ENCODE data around the gene UBQLN4.

UBQLN4 gene

GRCh38 chr1:156053768-156054499 lies at the start of gene UBQLN4:
Gene UBQLN4, minus strand, starts transcription at chr1:156053798. Its CDS starts 97 bp downstream, at chr1:156053701.
- DNase-seq, result peak; percentile 97

- DNase-seq, result peak; percentile 39
These were observed 49.3 kb upstream of the UBQLN4 start for GRCh38 chr1:156102633-156103511.

DNA sequence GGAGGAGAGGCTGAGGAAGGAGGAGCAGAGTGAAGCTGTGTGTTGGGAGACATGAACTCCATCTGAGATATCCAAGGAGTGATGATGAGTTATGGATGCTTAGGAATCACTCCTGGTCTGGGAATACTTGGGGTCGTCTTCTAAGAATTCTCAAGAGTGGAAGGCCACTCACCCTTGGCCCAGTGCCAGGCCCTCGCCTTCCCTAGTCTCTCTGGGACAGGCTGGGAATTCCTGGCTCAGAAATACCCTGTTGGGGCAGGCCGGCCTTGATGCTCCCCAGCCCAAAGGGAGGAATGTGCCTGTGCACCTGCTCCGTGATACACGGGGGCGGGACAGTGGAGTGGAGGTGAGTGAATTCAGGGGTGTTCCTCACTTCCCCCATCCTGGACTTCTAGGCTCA lies 48.3 kb upstream of the UBQLN4 start:
- DNase-seq, result peak; percentile 24

DNA sequence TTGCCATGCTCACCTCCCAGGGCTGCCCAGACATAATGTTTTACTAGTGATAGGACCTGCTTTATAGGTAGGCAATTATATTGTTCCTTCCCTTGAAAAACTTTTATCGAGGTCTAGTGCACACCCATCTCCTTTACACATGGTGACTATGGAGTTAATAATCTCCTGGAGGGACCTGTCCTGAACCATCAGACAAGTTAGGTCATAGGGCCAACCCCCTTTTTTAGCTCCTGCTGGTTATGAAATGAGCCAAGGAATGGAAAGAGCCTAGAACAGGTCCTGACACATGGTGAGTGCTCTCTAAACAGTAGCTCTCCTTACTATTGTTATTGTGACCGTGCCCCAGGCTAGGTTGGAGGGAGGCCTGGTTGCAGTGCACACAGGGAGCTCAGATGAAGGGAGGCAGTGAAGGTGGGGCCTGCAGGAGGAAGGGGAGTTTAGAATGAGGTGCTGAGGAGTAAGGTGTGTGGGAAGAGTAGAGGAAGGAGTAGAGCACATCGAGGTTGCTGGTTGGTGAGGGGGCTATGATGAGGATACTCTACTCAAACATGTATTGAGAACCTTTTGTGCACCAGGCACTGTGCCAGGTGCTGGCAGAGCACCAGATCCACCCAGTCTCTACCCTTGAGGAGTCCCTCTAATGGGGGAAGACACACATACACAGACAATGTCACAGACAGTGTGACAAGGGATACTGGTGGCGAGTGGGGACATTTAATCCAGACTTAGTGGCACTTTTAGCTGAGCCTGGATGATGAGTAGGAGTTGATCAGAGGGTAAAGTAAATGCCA lies 46.8 kb upstream of the UBQLN4 start:
- DNase-seq, result peak; percentile 89

GRCh38 chr1:156099282-156099681 lies 45.7 kb upstream of the UBQLN4 start:
- DNase-seq, result no peak

DNA sequence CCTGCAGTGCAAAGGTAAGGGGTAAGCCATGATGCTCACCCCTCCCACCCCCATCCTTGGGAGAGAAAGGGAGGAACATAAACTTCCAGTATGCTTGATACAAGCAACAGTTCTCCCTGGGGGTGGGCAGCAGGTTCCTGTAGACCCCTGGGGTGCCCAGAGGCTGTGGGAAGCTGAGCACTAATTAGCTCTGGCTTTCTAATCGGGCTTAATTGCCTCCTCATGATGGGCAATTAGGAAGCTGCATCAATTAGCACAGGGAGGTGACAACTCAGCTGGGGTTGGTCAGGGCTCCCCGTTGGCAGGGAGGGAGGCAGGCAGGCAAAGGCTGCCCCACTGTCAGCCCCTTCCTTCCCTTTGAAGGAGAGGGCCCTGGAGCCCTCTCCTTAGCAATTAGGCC lies 45.2 kb upstream of the UBQLN4 start:
- peak; percentile 96 for DNase-seq

GRCh38 chr1:156097499-156098178 lies 44.0 kb upstream of the UBQLN4 start:
- no peak for DNase-seq

DNA sequence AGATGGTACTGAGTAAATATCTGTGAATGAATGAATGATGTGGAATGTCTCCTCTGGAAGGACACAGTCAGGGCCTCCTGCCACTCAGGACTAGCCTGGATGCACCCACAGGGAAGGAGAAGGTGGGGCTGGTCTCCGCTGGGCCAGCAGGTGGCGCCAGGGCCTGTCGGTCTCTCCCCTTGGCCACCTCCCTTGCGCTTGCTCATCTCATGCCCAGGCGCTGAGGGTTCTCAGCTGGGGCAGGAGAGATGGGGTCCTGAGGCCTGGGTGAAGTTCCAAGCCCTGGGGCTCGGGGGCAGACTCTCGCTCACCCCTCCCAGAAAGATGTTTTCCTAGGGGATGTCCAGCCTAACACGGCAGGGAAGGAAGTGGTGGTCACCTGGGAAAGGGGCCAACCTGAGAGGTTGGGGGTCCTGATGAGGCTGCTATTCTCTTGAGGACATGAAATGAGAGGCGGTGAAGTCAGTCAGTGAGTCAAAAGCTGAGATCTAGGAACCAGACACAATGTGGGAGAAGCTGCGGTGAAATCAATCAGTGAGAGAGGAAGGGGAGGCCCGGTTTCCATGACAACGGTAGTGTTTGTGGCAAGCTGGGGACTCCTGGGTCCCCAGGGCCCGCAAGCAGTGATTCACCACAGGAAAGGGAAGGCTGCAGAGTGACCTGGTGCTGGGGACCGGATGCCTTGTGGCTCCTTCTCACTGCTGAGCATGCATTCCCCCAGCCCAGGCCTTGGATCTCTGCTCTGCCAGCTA lies 43.2 kb upstream of the UBQLN4 start:
- DNase-seq, result peak; percentile 86

DNA sequence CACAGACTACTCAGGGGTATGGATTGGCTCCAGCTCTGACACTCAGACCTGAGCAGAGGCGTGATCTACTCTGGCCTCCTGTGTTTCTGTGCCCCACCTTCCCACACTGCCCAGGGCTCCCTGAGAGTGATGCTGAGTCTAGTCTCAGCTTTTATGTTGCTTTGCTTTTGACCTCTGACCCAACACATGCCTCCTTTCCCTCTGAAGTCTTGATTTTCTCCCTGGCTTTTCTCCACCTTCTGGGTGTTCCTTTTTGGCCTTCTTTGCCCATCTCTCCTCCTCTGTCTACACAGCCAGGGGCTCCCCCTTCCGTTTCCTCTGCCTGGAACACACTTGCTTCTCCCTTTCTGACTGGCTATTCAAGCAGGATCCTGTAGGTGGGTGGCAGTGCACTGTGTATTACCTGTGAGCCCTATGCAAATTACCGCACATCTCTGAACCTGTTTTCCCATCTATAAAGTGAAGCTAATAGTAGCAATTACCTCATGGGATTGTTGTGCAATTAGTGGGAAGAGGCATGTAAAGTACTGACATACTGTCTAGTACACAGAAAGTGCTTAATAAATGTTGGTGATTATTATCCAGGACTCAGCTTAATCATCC lies 42.4 kb upstream of the UBQLN4 start:
- no peak for DNase-seq

DNA sequence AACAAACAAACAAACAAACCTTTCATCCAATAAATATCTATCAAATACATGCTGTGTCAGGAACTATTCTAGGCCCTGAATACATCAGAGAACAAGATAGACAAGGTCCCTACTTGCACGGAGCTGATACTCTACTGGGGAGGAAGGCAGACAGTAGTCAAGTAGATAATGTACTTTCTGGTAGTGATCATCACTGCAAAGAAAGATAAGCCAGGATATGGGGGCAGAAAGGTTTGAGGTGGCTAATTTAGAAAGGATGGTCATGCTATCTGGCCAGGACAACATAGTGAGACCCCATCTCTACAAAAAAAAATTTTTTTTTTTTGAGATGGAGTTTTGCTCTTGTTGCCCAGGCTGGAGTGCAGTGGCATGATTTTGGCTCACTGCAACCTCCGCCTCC lies 38.0 kb upstream of the UBQLN4 start:
- DNase-seq, result no peak

GRCh38 chr1:156090840-156091188 lies 37.2 kb upstream of the UBQLN4 start:
- peak; percentile 91 for DNase-seq

- DNase-seq, result peak; percentile 37
These were observed 36.7 kb upstream of the UBQLN4 start for GRCh38 chr1:156090138-156090839.

DNA sequence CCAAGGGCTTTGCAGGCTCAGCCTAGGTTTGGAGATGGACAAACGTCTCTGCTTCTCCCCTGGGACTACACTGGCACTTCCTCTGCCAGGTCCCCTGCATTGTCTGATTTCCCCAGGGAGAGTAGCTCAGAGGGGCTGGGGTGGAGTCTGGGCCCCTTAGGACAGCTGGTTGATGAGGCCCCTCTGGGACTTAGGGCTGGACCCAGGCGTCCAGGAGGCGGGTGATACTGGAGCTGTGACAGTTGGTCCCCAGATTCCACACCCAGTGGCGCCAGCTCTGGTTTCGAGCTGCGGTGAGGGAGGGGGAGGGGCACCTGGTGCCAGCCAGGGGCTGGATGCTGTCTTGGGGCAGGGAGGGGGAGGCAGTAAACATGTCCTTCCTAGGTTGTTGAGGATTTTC lies 36.1 kb upstream of the UBQLN4 start:
- DNase-seq, result peak; percentile 75

DNA sequence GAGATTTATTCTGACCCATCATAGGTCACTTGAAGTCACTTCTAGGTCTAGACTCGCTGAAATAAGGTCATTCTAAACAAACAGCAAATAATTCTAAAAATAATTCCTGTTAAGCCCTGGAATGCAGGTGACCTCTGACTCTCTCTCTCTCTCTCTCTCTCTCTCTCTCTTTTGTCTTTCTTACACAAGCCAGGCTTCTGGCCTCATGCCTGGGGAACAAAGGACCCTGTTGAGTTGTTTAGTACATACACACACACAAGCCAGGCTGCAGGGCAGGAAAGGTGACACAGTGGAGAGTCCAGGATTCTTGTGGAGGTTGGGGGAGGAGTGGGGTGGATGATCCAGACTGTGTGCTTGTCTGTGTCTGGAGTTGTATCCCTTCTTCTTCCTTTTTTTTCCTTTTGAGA lies 32.7 kb upstream of the UBQLN4 start:
- DNase-seq, result no peak

DNA sequence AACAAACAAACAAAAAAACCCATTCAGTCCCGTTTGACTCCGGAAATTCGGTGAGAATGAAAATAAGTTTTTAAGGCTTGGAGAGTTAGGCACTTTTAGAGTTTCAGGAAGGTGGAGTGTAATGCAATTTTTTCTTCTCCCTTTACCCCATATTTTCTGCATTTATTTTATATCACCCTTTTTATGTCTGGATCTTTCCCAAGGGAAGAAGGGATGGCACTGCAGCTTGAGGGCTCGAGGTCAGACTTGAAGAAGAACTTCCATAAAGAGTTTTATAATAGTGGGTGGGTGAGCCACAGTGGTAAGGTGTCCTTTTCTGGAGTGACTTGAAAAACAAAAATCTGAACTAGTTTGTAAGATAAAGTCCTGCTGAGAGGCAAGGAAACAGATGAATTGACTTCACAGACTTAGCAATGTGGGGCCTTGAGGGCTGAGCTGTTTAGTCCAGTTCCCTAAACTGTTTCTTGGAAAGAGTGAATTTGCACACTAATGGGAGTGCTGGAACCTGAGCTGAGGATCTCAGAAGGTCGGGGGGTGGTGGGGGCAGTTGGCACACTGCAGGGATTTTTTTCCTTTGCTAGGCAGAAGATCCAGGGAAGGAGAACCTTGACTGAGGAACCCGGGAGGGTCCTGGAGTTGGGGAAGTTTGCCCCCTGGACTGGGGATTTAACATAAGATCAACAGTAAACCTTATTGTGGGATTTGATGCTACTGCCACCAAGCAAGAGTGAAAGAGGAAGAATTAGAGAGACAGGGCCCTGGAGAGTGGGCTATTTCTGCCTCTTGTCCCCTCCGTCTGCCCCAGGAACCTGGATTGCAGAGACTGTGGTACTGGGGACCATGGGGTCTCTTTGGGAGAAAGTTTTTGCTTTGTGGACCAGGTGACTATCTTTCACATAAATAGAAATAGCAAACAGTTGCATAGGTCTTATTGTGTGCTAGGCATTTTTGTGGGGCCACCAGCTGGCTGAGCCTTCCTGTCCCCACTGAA lies 30.5 kb upstream of the UBQLN4 start:
- peak; percentile 29 for DNase-seq

GRCh38 chr1:156082309-156083091 lies 28.9 kb upstream of the UBQLN4 start, which contains the start of gene MEX3A:
Gene MEX3A, minus strand, starts transcription at chr1:156082465. Its CDS starts 467 bp downstream, at chr1:156081998.
- DNase-seq, result peak; percentile 93

GRCh38 chr1:156081917-156082308 lies 28.3 kb upstream of the UBQLN4 start:
- DNase-seq, result peak; percentile 80

DNA sequence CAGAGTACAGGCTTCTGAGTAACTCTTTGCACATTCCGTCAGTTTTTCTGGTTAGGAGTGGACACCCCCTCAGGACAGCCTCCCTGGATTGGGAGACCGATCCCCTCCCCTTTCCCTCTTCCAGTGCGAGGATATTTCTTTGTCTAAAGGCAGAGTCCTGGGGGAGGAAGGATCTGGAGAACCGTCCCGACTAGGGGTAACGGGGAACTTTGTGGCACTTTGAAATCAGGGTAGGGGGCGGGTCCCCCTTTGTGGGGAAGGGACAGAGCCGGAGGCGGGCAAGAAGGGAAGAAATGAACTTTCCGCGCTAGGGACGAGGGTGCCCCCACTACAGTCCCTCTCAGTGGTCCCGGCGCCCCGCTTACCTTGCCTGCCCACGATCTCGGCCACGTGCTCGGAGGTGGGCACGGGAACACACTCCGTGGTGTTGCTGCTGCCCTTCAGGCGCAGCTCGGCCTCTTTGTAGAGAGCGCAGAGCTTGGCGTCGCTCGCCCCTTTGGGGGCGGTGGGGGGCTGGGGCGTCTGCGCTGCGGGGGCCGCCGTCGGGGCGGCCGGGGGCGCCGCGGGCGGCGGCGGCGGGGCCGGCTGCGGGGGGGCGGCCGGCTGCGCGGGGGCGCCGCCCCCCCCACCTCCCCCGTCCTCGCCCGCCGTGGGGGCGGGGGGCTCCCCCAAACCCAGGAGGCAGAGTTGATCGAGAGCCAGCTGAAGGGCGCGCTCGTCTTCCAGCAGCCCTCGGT lies 27.8 kb upstream of the UBQLN4 start:
- DNase-seq, result peak; percentile 66

Data from NCI-H69 (cell line).